ENCODE results near the gene RIC3. TPM values are rescaled to one million over a fixed set of nuclear protein-coding genes. Genes with fewer than 3 reads are reported as not detected.

Gene RIC3
- total RNA-seq, 1 experiment from 2014 or later, result 23.7 TPM

- Histone ChIP-seq H2BK5ac (ENCODE audit: insufficient read length, low read length) (no peak overlapping the region), H2BK15ac (ENCODE audit: low read depth, low read length) (no peak overlapping the region), H4K20me1 (ENCODE audit: control insufficient read depth, insufficient read depth, insufficient read length) (no peaks in the 10 kb centered on the region), H3K79me1 (ENCODE audit: insufficient read depth, low read depth, low read length, poor library complexity, severe bottlenecking) (no peaks in the 10 kb centered on the region), H3K4me1 (ENCODE audit: insufficient read depth, low read length) (no peaks in the 10 kb centered on the region), H3K14ac (ENCODE audit: insufficient read depth, low read length) (no peak overlapping the region), H3K18ac (ENCODE audit: insufficient read length, low read depth, low read length) (no peak overlapping the region), H3K9ac (ENCODE audit: extremely low read depth, insufficient read length, low read length) (no peak overlapping the region), H4K8ac (replicated peaks; ENCODE audit: insufficient read length, low read depth, low read length) (no peak overlapping the region), H3K4me2 (ENCODE audit: insufficient read depth, insufficient read length, low read length) (no peak overlapping the region), H3K27me3 (ENCODE audit: insufficient read depth, low read length) (no peaks in the 10 kb centered on the region), H3K23ac (ENCODE audit: insufficient read length, low read depth, low read length) (no peak overlapping the region), H3K56ac (ENCODE audit: insufficient read length, low read depth, low read length) (no peak overlapping the region), H3K23me2 (ENCODE audit: insufficient read length, low read depth, low read length, poor library complexity, severe bottlenecking) (no peaks in the 10 kb centered on the region), H2BK12ac (ENCODE audit: insufficient read length, low read depth, low read length) (no peak overlapping the region), H3K4ac (ENCODE audit: low read depth, low read length) (no peak overlapping the region), H4K5ac (ENCODE audit: insufficient read length, low read depth, low read length) (no peak overlapping the region), H3K79me2 (ENCODE audit: insufficient read depth, low read length) (no peaks in the 10 kb centered on the region), H2BK20ac (ENCODE audit: low read depth, low read length, poor library complexity, severe bottlenecking) (no peak overlapping the region), H3K27ac (ENCODE audit: insufficient read length, low read depth, low read length) (no peak overlapping the region), H4K91ac (ENCODE audit: insufficient read length, low read depth, low read length) (no peak overlapping the region), H2AK5ac (ENCODE audit: insufficient read length, low read length) (no peak overlapping the region), H2AFZ (ENCODE audit: low read length) (no peak overlapping the region), H3T11ph (ENCODE audit: low read length) (no peak overlapping the region), H3K9me3 (ENCODE audit: control insufficient read depth, low read depth, low read length) (no peaks in the 10 kb centered on the region), H2BK120ac (ENCODE audit: low read depth, low read length, poor library complexity, severe bottlenecking) (no peak overlapping the region)
- no CpG with 5 or more reads among the region's 6 CpGs for WGBS (ENCODE audit: extremely low coverage, insufficient read length, low lambda C conversion rate)
- peak; percentile 12 for DNase-seq
- peaks cover 18 to 46% (median 37%) of the 10 kb centered on the region in 3 experiments; a peak in 6 of 7 replicates for H3K36me3 Mint-ChIP-seq (ENCODE audit: insufficient read depth in 1 of 3, low read depth in 3 of 3)
- TF ChIP-seq, protein P1, sequence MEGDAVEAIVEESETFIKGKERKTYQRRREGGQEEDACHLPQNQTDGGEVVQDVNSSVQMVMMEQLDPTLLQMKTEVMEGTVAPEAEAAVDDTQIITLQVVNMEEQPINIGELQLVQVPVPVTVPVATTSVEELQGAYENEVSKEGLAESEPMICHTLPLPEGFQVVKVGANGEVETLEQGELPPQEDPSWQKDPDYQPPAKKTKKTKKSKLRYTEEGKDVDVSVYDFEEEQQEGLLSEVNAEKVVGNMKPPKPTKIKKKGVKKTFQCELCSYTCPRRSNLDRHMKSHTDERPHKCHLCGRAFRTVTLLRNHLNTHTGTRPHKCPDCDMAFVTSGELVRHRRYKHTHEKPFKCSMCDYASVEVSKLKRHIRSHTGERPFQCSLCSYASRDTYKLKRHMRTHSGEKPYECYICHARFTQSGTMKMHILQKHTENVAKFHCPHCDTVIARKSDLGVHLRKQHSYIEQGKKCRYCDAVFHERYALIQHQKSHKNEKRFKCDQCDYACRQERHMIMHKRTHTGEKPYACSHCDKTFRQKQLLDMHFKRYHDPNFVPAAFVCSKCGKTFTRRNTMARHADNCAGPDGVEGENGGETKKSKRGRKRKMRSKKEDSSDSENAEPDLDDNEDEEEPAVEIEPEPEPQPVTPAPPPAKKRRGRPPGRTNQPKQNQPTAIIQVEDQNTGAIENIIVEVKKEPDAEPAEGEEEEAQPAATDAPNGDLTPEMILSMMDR (conservative IDR thresholded peaks at IDR 0.05), result no peak
- H3K9me3 Mint-ChIP-seq, result peaks cover 0 to 2% of the 10 kb centered on the region in 2 experiments; a peak in 1 of 5 replicates
- H3K27me3 Mint-ChIP-seq (ENCODE audit: low read depth), result peaks cover 2% of the 10 kb centered on the region
- H3K4me1 Mint-ChIP-seq, result peaks cover 0 to 3% of the 10 kb centered on the region in 2 experiments; a peak in 2 of 4 replicates
- H3K4me3 Mint-ChIP-seq, result no peak overlapping the region
- H3K27ac Mint-ChIP-seq, result no peak overlapping the region
These were observed 72.2 kb downstream of the RIC3 start for GRCh38 chr11:8096575-8096974.

Data from H9 (cell line).